Left lung (tissue), 10 donors: Measurements from ENCODE around the gene BTN2A1. TPM values are rescaled to one million over a fixed set of nuclear protein-coding genes. Genes with fewer than 3 reads are reported as not detected.
"Not testable (repeated sequence)": the region's sequence is repeated elsewhere in the genome, so short reads cannot be mapped to it uniquely, and the experiment has no call there.

Source experiments
- ATAC-seq: fragments of 200-7000 bp; cut with Tn5 transposase; one replicate; pipeline ENCODE4 v1.9.1; 2020; ENCODE audit warnings: moderate library complexity
- DNase-seq, 4 donors: peaks; one replicate each; pipeline ENCODE4 v3.0.0-alpha.2; 2013 to 2020
- H3K27ac ChIP-seq, 2 donors: fragments of 200-600 bp; sonication (generic) in 1 of 2; one replicate each; pipeline versions ENCODE4 v1.5.0 to v1.8.0; 2020 to 2021
- H3K27me3 ChIP-seq, 2 donors: fragments of 200-600 bp; sonication (generic) in 1 of 2; one replicate each; pipeline versions ENCODE4 v1.5.0 to v1.8.0; 2020 to 2021
- H3K36me3 ChIP-seq, 2 donors: fragments of 200-600 bp; sonication (generic) in 1 of 2; one replicate each; pipeline versions ENCODE4 v1.5.0 to v1.8.0; 2020 to 2021
- H3K4me1 ChIP-seq, 2 donors: fragments of 200-600 bp; one replicate each; pipeline ENCODE4 v1.8.0; 2021
- H3K4me3 ChIP-seq, 2 donors: fragments of 200-600 bp; sonication (generic) in 1 of 2; one replicate each; pipeline versions ENCODE4 v1.5.0 to v1.8.0; 2020 to 2021; ENCODE audit warnings: mild to moderate bottlenecking in 1 of 2
- H3K9me3 ChIP-seq, 2 donors: fragments of 200-600 bp; sonication (generic) in 1 of 2; one replicate each; pipeline versions ENCODE4 v1.5.0 to v1.8.0; 2020 to 2021
- intact Hi-C, 2 donors: fragments of 100-400 bp; cut with DNase I; formaldehyde crosslinking; loops; one replicate each; pipeline versions ENCODE4 v1.11.2 to v1.14.2; 2022
- polyA plus RNA-seq, 6 donors: library from polyadenylated mRNA; unstranded; fragments of 120-200 nt; gene quantifications; one replicate each; pipeline ENCODE4 v1.2.1, GENCODE V29; 2013; ENCODE audit not compliant: insufficient read length in 6 of 6
- total RNA-seq, 2 donors: library from RNA; stranded (reverse); fragmentation: NEBNext Ultra II Directional; extraction: Animal tissue kit (Norgen Biotek cat#: 25700); gene quantifications; one replicate each; pipeline ENCODE4 v1.2.1, GENCODE V29; 2021
- TF ChIP-seq, protein P1 (sequence below), 2 donors: fragments of 200-600 bp; sonication (generic) in 1 of 2; IDR thresholded peaks; one replicate each; pipeline versions ENCODE4 v1.5.0 to v1.8.0; 2021; ENCODE audit warnings: antibody characterized with exemption in 2 of 2
- donor health status: DM: no; HTN: yes; CAD: no.
- donor health status: DM: no; HTN: no; CAD: no.

Gene BTN2A1
- total and polyA plus RNA-seq, 8 donors, result 17.5 to 48.6 (median 41.9) TPM

- H3K27ac ChIP-seq, result peak overlapping the region in 1 of 2 donors; percentile 97
- no peak for ATAC-seq
- TF ChIP-seq, protein P1, sequence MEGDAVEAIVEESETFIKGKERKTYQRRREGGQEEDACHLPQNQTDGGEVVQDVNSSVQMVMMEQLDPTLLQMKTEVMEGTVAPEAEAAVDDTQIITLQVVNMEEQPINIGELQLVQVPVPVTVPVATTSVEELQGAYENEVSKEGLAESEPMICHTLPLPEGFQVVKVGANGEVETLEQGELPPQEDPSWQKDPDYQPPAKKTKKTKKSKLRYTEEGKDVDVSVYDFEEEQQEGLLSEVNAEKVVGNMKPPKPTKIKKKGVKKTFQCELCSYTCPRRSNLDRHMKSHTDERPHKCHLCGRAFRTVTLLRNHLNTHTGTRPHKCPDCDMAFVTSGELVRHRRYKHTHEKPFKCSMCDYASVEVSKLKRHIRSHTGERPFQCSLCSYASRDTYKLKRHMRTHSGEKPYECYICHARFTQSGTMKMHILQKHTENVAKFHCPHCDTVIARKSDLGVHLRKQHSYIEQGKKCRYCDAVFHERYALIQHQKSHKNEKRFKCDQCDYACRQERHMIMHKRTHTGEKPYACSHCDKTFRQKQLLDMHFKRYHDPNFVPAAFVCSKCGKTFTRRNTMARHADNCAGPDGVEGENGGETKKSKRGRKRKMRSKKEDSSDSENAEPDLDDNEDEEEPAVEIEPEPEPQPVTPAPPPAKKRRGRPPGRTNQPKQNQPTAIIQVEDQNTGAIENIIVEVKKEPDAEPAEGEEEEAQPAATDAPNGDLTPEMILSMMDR (IDR thresholded peaks at IDR 0.05), result no peak
- peaks cover 19 to 64% of the 10 kb centered on the region in 2 donors for H3K4me1 ChIP-seq
- H3K4me3 ChIP-seq, result peak overlapping the region; percentile 63 to 85
- no peaks in the 10 kb centered on the region for H3K9me3 ChIP-seq
- H3K36me3 ChIP-seq, result peaks cover 0 to 51% of the 10 kb centered on the region in 2 donors
- no peaks in the 10 kb centered on the region for H3K27me3 ChIP-seq
- intact Hi-C loops, result no loop called here
- no peak for DNase-seq
Observed at GRCh38 chr6:26459023-26459810, 1.5 kb downstream of the BTN2A1 start.

DNA sequence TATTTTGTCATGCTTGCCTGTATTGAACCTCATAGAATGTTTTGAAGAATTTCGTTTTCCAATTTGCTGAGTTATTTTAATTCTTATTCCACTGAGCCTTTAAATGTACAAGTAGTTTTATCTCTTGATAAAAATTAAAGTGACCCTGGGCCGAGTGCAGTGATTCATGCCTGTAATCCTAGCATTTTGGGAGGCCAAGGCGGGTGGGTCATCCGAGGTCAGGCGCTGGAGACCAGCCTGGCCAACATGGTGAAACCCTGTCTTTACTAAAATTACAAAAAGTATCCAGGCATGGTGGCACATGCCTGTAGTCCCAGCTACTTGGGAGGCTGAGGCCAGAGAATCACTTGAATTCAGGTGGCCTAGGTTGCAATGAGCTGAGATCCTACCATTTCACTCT lies 3.6 kb downstream of the BTN2A1 start:
- peak overlapping the region in 1 of 2 donors; percentile 85 for H3K4me3 ChIP-seq
- H3K27me3 ChIP-seq, ATAC-seq, DNase-seq, H3K9me3 ChIP-seq, intact Hi-C loops, H3K27ac ChIP-seq: not testable (repeated sequence)
- peaks cover 5 to 72% of the 10 kb centered on the region in 2 donors for H3K36me3 ChIP-seq
- H3K4me1 ChIP-seq, result peaks cover 19 to 72% of the 10 kb centered on the region in 2 donors

DNA sequence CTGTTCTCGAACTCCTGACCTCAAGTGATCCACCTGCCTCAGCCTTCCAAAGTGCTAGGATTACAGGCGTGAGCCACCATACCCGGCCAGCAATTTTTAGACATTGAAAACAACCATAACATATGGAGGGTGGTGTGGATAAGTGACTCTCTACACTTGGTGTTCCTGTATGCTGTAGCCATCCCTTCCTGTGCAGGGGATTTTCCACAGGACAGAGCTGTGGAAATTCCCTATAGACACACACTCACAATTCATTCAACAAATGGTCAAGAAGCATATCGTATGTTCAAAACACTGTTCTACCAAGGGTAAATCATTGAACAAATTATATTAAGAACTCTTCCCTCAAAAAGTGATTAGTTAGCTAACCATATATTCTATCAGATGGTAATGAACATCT lies 6.3 kb downstream of the BTN2A1 start:
- Histone ChIP-seq H3K4me3 (no peak overlapping the region), H3K27me3 (no peaks in the 10 kb centered on the region), H3K36me3 (peaks cover 5 to 99% of the 10 kb centered on the region in 2 donors), H3K9me3 (no peaks in the 10 kb centered on the region), H3K4me1 (peaks cover 14 to 54% of the 10 kb centered on the region in 2 donors), H3K27ac (no peak overlapping the region)
- no peak for ATAC-seq
- TF ChIP-seq, protein P1 (IDR thresholded peaks at IDR 0.05), result no peak
- DNase-seq, result no peak
- intact Hi-C loops, result no loop called here

GRCh38 chr6:26464416-26465131 lies 6.8 kb downstream of the BTN2A1 start:
- Histone ChIP-seq H3K4me3 (no peak overlapping the region), H3K27ac (peak overlapping the region in 1 of 2 donors; percentile 23), H3K9me3 (no peaks in the 10 kb centered on the region), H3K36me3 (peaks cover 5 to 100% of the 10 kb centered on the region in 2 donors), H3K4me1 (peaks cover 14 to 49% of the 10 kb centered on the region in 2 donors), H3K27me3 (no peaks in the 10 kb centered on the region)
- no peak for DNase-seq
- TF ChIP-seq, protein P1 (IDR thresholded peaks at IDR 0.05), result no peak
- no peak for ATAC-seq
- intact Hi-C loops, result no loop called here

- Histone ChIP-seq H3K4me1 (peaks cover 5 to 37% of the 10 kb centered on the region in 2 donors), H3K36me3 (peaks cover 5 to 93% of the 10 kb centered on the region in 2 donors), H3K4me3 (no peak overlapping the region), H3K9me3 (no peaks in the 10 kb centered on the region), H3K27ac (peak overlapping the region in 1 of 2 donors; percentile 23), H3K27me3 (no peaks in the 10 kb centered on the region)
- intact Hi-C loops, result no loop called here
- TF ChIP-seq, protein P1 (IDR thresholded peaks at IDR 0.05), result no peak
- no peak for DNase-seq
- ATAC-seq, result no peak
Observed at GRCh38 chr6:26465776-26466175, 8.0 kb downstream of the BTN2A1 start.
